Parietal lobe (tissue), 2 donors: ENCODE data around the gene IL36A. TPM values are rescaled to one million over a fixed set of nuclear protein-coding genes. Genes with fewer than 3 reads are reported as not detected.

Experiments
- small RNA-seq: library from RNA; depleted of rRNA; stranded (forward); fragments of <200 nt; gene quantifications from one replicate; pipeline ENCODE3, GENCODE V24; 2014; ENCODE audit warnings: low replicate concordance
- total RNA-seq: library from RNA; depleted of rRNA; stranded (reverse); fragments of >200 nt; gene quantifications from one replicate; pipeline ENCODE4 v1.2.3, GENCODE V29; 2014

IL36A gene
- total RNA-seq = not detected

GRCh38 chr2:113005030-113005509 is at the start of gene IL36A:
Gene IL36A (plus strand): TSS chr2:113005459. CDS start chr2:113005872, 413 bp downstream.

GRCh38 chr2:112977559-112978056 is 27.7 kb upstream of the IL36A start, which contains the start of gene IL36G:
Gene IL36G (plus strand): TSS chr2:112978006. CDS start chr2:112978639, 633 bp downstream.

GRCh38 chr2:113052396-113052917 is 47.2 kb downstream of the IL36A start, which contains the start of gene IL36B:
Gene IL36B (minus strand): TSS chr2:113052867.

Small RNA genes lying within 50 kb of the gene (small RNA-seq; reads per million reads assigned to genes)
- gene HMGN2P23 = not detected

Other genes with a start within 250 kb of the IL36A start
- gene CKAP2L, start 240.8 kb upstream of the IL36A start, total RNA-seq = 4.7 TPM
- gene IL1A, start 221.0 kb upstream of the IL36A start, total RNA-seq = not detected
- 2.2 TPM for gene IL1B, start 168.7 kb upstream of the IL36A start, total RNA-seq
- gene IL37, start 94.3 kb upstream of the IL36A start, total RNA-seq = not detected
- gene IL36G, start 27.5 kb upstream of the IL36A start, total RNA-seq = not detected
- not detected for gene IL36B, start 47.4 kb downstream of the IL36A start, total RNA-seq
- not detected for gene IL36RN, start 53.7 kb downstream of the IL36A start, total RNA-seq
- not detected for gene IL1F10, start 62.5 kb downstream of the IL36A start, total RNA-seq
- not detected for gene IL1RN, start 122.1 kb downstream of the IL36A start, total RNA-seq
- 5.3 TPM for gene PSD4, start 168.5 kb downstream of the IL36A start, total RNA-seq